ENCODE data around the gene GTF2H4. TPM values are rescaled to one million over a fixed set of nuclear protein-coding genes. Genes with fewer than 3 reads are reported as not detected.

The GTF2H4 gene
- total RNA-seq, 1 experiment from 2014 or later, result 16.9 TPM

DNA sequence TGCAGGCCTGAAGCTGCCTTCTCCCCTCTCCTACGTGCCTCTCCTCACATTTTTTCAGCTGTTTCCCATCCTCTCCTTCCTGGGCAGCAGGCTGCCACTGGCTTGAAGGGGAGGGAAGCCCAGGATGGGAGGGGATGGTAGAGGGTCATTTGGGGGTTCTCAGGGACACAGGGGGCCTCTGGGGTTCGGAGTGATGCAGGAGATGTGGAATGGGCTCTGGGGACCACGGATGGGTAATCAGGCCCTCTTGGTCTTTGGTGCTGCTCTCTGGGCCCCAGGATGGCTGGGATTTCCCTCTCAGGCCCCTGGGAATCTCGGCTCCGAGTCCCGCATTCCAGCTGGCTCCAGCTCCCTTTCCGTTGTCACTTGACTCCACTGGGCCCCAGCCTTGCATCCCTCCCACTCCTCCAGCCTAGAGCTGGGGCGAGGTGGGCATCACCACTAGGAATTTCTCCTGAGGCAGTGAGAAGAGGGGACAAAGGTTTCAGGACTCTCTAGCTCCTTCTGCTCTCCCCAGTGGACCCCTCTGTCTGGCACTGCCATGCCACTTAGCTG is 25.7 kb upstream of the GTF2H4 start:
- no peak for DNase-seq (ENCODE audit: extremely low read depth, low read depth)

DNA sequence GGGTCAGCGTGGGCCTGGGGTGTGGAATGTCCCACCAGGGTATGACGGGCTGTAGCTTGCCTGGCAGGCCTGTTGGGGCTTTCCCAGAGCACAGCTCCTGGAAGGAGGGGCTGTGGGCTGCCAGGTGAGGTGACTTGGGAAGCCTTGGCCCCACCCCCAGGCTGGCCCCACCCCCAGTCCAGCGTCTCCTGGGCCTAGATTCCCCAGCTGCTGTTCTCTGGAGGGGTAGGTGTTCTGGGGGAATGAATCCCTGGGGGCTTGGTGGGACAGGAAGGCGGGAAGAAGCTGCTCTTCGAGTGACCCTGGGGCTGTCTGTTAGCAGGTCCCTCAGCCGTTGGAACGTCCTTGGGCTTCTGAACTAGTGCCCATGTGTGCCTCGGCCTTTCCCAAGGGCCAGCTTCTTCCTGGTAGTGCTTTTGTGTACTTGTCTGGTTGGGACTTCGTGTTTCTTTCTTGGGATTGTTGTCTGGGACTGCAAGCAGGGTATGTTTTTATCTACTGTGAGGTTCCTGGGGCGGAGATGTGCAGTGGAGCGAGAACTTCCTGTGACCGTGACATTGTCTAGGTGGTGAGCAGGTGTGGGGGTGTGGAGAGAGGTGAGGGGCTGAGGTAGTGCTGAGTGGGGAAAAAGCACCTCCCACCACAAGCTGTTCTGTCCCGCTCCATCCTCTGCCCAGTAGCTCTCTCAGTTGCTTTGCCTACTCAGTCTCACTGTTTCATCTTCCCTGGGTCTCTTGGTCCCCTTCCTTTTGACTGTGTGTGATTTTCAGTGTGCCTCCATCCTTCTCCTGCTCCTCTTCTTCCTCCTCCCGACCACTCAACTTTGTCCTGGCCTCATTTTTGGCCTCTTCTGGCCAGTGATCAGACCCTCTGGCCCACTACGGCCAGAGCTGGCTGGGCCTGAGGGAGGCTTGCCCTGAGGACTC is 25.0 kb upstream of the GTF2H4 start:
- no peak for DNase-seq (ENCODE audit: extremely low read depth, low read depth)

DNA sequence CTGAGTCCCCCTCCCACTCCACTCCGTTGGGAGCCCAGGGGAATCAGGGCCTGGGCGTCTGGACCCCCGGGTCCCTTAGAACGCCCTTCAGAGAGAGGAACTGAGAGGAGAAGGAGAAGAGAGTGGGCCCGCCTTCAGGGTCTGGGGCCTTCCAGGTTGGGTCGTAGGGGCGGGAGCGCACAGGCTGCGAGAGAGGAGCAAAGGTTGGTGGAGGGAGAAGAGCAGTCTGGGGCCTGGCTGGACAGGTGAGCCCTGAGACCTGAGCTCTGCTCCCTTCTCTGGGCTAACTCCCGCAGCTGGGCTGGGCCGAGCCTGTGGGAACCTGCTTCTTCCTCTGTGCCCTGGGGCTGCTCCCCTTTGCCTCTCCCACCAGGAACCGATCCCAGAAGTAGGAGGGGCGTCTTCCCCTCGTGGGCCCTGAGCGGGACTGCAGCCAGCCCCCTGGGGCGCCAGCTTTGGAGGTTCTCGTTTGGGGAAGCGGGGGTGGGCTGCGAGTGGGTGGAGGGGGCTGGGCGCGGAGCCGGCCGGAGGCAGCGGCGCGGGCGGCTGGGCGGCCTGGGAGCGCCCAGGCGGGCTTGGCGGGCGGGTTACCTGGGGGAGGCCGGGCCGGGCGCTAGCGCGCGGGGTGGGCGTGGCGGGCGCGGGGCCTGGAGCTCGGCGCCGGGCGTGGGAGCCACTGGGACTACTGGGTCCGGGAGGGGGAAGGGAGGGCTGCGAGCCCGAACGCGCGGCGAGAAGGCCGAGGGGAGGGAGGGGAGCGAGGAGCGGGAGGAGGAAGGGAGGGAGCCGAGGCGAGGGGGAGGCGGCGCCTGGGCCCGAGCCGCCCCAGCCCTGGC is 24.1 kb upstream of the GTF2H4 start, which contains the start of gene DDR1:
TSS of gene DDR1 (plus strand) at position 835 of the 836 bp plus-strand sequence. CDS start 4,211 bp downstream, outside the sequence.
- DNase-seq (ENCODE audit: extremely low read depth, low read depth), result no peak

DNA sequence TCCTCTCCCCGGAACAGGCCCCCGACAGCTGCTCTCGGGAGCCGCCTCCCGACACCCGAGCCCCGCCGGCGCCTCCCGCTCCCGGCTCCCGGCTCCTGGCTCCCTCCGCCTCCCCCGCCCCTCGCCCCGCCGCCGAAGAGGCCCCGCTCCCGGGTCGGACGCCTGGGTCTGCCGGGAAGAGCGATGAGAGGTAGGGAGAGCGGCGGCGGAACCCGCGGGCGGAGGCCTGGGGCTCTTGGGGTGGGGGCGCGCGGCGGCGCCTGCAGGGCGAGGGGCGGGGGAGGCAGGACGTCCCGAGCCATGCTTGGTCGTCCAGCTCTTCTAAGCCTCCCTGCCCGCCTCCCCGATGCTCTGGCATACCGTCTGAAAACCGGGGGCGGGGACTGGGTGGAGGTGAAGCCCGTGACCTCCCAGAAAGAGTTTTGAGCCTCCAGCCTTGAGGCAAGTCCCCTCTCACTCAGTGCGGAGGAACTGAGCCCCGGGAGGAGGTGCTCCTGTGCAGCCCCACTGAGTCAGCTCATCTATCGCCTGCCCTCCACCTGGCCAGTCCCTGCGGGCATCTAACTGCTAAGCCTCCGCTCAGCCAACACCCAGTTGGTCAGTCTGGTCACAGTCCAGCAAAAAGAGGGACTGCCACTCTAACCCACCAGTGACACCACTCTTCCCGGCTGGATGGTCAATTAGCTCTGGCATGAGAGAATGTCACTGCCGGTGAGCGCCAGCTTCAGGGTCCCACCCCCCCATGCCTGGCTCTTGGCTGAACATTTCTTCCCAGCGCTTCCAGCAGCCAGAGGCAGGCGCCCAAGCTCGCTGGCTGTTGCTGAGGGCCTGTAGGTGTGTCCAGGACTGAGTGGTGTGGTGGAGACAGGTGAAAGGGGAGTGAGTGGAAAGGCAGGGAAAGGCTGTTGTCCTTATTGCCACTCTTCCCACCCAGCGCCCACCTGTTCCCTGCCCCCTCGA is 23.2 kb upstream of the GTF2H4 start:
- no peak for DNase-seq (ENCODE audit: extremely low read depth, low read depth)

DNA sequence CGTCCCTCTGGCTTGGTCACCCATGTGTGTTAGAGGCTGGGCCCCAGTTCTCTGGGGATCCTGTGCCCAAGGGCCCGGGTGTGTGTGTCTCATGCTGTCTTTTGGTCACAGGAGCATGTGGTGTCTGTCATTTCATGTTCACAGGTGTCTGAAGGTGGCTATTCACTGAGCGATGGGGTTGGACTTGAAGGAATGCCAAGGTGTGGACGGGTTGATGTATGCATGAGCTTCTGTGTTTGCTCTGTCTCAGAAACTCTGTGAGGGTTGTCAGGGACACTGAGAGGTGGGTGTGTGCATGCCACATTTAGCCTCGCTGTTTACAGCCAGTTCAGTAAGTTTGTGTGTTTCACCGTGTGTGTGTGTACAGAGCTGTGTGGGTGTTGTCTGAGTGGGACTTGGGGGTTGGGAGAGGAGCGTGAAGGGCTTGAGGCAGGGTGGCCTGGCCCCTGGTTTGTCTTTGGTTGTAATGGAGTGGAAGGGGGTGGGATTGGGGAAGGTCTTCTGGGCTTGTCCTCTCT is 22.5 kb upstream of the GTF2H4 start:
- no peak for DNase-seq (ENCODE audit: extremely low read depth, low read depth)

DNA sequence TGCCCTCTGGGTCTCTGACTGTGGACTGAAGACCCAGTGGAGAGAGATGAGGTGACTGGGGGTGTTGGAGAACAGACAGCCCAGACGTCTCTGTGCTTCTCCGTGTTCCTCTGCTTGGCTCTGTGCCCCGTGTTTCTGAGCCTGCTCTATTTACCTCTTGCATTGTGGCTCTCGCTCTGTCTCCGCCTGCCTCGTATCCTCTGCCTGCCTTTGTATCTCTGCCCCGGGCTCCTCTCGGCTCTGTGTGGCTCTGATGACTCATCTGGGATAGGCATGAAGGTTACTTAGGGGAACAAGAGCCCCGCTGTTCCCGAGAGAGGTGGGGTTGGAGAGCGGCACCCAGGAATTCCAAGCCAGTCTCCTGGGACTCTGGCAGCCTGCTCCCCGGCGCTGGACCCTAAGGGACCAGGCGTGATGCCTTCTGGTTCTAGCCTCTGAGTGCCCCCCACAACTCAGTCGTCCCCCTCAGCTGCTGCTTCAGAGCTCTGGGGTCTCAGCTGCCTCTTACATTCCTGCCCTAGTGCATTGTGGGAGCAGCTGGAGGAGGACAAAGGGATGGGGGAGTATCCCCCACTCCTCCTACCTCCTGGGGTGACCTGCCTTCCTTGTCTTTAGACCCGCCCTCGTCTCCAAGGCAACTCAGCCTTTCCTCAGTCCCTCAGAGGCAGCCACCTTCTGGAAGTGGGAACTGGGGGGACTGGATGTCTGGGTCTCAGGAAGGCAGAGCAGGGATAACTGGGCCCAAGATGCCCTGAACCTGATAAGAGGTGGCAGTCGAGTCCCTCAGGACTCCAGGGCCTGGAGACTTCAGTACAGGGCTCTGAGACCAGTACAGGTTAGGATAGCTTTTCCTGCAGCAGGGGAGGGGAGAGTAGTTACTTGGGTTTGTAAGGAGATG is 21.8 kb upstream of the GTF2H4 start:
- peak; percentile 80 for DNase-seq (ENCODE audit: extremely low read depth, low read depth)

DNA sequence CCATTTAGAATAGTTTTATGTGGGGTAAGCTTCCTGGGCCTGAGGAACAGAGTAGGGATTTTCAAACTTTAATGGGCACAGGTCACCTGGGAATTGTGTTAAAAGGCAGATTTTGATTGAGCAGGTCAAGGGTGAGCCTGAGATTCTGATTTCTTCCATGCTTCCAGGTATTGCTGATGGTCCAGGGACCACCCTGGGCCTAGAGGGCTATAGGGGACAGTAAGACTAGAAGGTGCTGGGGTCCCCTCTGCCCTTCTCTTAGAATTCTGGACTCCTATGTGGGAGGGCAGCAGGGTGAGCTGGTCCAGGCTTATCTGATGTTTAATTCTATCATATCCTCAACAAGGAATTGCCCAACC is 21.1 kb upstream of the GTF2H4 start:
- no peak for DNase-seq (ENCODE audit: extremely low read depth, low read depth)

DNA sequence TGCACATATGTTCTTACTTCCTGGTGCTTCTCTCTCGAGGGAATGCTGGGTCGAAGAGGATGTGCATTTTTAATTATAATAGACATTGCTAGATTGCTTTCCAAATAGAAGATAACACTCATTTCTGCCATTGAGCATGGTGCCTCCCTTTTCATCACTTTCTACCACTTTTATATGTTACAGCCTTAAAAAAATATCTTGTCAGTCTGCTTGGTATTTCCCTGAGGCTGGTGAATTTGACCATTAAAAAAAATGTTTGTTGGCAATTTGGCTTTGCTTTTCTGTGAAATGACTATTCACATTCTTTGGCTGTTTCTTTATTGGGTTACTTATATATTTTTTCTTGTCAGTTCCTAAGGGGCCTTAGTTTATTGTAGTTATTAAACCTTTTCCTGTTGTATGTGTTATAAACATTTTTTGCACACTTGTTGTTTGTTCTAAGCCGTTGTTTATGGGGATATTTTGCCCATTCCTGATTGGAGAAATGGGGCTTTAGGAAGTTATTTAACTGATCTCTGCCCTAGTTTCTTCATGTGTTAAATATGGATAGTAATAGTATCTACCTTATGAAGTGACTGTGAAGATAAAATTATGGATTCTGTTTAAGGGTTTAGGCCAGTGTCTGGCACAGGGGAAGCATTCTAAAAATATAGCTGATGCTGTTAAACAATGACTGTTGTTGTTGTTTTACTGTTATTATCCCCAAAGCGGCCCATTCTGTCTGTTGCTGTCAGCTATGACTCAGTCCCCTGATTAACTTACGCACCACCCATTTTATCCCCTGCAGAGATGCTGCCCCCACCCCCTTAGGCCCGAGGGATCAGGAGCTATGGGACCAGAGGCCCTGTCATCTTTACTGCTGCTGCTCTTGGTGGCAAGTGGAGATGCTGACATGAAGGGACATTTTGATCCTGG is 19.8 kb upstream of the GTF2H4 start:
- DNase-seq (ENCODE audit: extremely low read depth, low read depth), result no peak

DNA sequence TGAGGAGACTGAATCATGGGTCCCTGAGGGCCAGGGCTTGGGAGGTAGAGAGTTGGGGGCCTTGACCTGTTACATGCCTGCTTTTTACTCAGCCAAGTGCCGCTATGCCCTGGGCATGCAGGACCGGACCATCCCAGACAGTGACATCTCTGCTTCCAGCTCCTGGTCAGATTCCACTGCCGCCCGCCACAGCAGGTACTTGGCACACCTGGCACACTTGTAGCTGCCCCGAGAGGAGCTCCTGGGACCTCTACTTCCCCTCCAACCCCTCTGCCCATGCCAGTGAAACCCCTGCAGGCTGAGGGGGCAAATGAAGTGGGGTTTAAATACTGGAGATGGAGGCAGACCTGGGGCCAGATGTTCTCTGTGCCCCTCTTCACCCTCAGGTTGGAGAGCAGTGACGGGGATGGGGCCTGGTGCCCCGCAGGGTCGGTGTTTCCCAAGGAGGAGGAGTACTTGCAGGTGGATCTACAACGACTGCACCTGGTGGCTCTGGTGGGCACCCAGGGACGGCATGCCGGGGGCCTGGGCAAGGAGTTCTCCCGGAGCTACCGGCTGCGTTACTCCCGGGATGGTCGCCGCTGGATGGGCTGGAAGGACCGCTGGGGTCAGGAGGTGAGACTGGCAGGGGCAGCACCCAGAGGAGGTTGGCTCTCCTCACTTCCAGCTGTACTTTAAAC is 19.1 kb upstream of the GTF2H4 start:
- no peak for DNase-seq (ENCODE audit: extremely low read depth, low read depth)

DNA sequence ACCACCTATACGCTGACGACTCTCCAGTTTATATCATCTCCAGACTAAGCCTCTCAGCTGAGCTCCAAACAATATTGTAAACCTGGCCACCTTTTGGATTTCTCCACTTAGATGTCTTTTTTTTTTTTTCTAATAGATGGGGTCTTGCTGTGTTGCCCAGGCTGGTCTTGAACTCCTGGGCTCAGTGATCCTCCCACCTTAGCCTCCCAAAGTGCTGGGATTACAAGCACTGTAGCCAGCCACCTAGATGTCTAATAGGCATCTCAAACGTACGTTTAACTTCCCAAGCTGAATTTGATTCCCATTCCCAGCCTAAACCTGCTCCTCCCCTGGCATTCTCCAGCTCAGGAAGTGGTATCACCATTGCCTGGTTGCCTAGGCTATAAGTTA is 18.5 kb upstream of the GTF2H4 start:
- no peak for DNase-seq (ENCODE audit: extremely low read depth, low read depth)

DNA sequence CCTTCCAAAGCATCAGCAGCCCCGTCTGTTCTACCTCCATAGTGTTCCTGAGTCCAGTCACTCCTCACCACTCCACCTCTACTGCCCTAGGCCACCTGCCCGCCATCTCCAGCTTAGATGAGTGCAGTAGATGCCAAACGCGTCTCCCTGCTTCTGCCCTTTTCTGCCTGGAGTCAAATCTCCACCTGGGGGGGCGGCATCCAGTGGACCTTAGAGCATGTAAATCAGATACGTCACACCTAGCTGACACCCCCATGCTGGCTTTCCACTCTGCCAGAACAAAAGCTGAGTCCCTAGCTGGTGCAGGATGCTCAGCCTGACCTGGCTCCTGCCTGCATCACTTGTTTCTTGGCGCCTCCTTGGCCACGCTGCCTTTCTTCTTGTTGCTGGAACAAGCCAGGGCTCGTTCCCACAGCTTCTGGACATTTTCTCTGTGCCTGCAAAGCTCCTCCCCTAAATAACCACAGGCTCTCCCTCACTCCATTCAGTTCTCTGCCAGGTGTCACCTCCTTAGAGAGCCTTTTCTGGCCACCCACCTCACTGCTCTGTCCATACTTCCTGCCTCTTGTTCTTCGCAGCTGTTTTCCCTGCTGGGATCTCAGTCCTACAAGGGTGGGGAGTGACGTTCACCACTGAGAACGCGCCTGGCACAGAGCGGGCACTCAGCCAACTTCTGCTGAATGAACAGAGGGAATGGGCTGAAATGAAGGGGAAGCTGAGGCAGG is 17.9 kb upstream of the GTF2H4 start:
- DNase-seq (ENCODE audit: extremely low read depth, low read depth), result no peak

DNA sequence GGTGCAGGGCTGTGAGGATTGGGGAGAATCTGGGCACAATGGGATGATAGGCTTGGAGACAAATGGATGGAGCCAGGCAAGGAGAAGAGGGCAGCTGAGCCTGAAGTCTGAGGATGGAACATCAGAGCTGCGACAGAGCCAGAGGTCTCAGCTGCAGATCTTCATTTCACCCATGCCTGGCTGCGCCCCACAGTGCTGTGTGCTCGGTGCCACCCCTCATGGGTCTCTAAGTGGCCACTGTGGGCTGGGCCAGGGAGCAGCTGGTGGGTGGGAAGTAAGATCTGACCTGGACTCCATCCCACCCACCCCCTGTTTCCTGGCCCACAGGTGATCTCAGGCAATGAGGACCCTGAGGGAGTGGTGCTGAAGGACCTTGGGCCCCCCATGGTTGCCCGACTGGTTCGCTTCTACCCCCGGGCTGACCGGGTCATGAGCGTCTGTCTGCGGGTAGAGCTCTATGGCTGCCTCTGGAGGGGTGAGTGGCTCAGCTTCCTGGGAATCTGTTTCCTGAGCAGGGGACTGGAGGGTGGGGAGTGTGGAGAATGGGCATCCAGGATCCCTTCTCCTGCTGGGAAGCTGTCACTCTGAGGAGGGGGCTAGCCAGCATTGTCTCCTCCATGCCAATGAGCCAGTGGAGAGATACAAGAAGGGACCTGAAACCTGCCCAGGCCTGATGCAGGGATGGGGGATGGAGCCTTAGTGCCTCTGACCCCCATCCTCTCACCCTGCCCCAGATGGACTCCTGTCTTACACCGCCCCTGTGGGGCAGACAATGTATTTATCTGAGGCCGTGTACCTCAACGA is 17.2 kb upstream of the GTF2H4 start:
- no peak for DNase-seq (ENCODE audit: extremely low read depth, low read depth)

DNA sequence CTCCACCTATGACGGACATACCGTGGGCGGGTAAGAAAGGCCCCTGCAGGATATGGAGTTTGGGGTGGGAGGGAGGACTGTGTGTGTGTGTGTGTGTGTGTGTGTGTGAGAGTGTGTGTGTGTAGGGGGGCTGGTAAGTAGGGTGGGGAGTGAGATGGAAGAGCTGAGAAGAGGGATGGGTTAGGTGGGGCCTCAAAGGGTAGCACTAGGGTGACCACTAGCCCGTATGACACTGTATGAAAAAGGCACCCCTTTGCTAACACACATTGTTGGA is 16.6 kb upstream of the GTF2H4 start:
- DNase-seq (ENCODE audit: extremely low read depth, low read depth), result no peak

DNA sequence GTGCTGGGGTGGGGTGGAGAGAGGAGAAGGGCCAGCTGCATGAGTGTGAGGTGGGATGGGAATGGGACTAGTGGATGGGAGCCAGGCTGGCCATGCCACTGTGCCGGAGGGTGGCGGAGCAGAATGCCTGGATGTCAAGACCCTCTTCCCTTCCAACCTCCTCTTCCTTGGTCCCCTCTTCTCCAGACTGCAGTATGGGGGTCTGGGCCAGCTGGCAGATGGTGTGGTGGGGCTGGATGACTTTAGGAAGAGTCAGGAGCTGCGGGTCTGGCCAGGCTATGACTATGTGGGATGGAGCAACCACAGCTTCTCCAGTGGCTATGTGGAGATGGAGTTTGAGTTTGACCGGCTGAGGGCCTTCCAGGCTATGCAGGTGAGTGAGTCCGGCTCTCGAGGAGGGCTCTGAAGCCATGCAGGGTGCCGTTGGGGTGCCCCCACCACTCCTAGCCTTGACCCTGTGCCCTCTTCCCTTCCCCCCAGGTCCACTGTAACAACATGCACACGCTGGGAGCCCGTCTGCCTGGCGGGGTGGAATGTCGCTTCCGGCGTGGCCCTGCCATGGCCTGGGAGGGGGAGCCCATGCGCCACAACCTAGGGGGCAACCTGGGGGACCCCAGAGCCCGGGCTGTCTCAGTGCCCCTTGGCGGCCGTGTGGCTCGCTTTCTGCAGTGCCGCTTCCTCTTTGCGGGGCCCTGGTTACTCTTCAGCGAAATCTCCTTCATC is 16.0 kb upstream of the GTF2H4 start:
- no peak for DNase-seq (ENCODE audit: extremely low read depth, low read depth)

DNA sequence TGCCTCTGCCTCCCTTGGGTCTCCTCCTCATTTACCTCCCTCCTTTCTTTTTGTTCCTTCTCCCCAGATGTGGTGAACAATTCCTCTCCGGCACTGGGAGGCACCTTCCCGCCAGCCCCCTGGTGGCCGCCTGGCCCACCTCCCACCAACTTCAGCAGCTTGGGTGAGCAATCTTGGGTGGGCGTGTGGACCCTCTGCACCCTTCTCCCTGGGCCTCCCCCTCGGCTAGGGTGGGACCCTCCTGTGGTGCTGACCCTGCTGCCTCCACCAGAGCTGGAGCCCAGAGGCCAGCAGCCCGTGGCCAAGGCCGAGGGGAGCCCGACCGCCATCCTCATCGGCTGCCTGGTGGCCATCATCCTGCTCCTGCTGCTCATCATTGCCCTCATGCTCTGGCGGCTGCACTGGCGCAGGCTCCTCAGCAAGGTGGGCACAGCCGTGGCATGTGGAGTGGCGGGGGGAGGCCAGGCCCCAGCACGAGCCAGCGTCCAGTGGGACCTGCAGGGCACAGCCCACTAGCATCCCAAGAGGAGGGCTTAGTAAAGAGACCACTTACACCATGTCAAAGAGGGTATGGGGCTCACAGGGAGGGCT is 14.9 kb upstream of the GTF2H4 start:
- no peak for DNase-seq (ENCODE audit: extremely low read depth, low read depth)
